Ishikawa (cell line): Measurements from ENCODE around the gene ATP10A.

ENCODE experiments used
- CEBPB ChIP-seq: IDR thresholded peaks from 2 replicates; pipeline ENCODE4 v1.6.1; 2012
- CREB1 ChIP-seq: IDR thresholded peaks from 2 replicates; pipeline ENCODE4 v1.6.1; 2012; ENCODE audit warnings: low read depth
- EGR1 ChIP-seq: IDR thresholded peaks from 2 replicates; pipeline ENCODE4 v1.6.1; 2012
- EP300 ChIP-seq: IDR thresholded peaks from 2 replicates; pipeline ENCODE4 v1.6.1; 2012; ENCODE audit warnings: borderline replicate concordance
- FOXM1 ChIP-seq: IDR thresholded peaks from 2 replicates; pipeline ENCODE4 v1.6.1; 2012; ENCODE audit warnings: low read depth, borderline replicate concordance
- NFIC ChIP-seq: IDR thresholded peaks from 2 replicates; pipeline ENCODE4 v1.6.1; 2012
- RAD21 ChIP-seq: IDR thresholded peaks from 2 replicates; pipeline ENCODE4 v1.6.1; 2012; ENCODE audit warnings: low read depth
- TAF1 ChIP-seq: IDR thresholded peaks from 2 replicates; pipeline ENCODE4 v1.6.1; 2012; ENCODE audit warnings: low read depth, mild to moderate bottlenecking
- TCF12 ChIP-seq: IDR thresholded peaks from 2 replicates; pipeline ENCODE4 v1.6.1; 2012; ENCODE audit warnings: low read depth
- TEAD4 ChIP-seq: IDR thresholded peaks from 2 replicates; pipeline ENCODE4 v1.6.1; 2012
- YY1 ChIP-seq: IDR thresholded peaks from 2 replicates; pipeline ENCODE4 v1.6.1; 2012; ENCODE audit warnings: low read depth
- ZBTB7A ChIP-seq: IDR thresholded peaks from 2 replicates; pipeline ENCODE4 v1.6.1; 2012; ENCODE audit warnings: low read depth
- TF ChIP-seq, protein P1 (sequence below): IDR thresholded peaks from 2 replicates; pipeline ENCODE4 v1.6.1; 2012
- TF ChIP-seq, protein P2 (sequence below): IDR thresholded peaks from 2 replicates; pipeline ENCODE4 v1.6.1; 2012; ENCODE audit warnings: low read depth, mild to moderate bottlenecking
- TF ChIP-seq, protein P3 (sequence below): IDR thresholded peaks from 2 replicates; pipeline ENCODE4 v1.6.1; 2012

The ATP10A gene

DNA sequence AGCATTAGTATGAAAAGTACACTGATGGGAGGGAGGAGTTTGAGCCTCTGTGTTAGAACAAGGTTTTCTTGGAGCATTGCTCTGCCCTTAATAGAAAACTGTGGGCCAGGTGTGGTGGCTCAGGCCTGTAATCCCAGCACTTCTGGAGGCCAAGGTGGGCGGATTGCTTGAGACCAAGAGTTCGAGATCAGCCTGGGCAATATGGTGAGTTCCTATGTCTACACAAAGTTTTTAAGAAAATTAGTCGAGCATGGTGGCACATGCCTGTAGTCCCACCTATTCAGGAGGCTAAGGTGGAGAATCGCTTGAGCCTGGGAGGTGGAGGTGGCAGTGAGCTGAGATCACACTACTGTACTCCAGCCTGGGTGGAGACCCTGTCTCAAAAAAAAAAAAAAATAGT lies 103.7 kb downstream of the ATP10A start:
- TF ChIP-seq, protein P1, sequence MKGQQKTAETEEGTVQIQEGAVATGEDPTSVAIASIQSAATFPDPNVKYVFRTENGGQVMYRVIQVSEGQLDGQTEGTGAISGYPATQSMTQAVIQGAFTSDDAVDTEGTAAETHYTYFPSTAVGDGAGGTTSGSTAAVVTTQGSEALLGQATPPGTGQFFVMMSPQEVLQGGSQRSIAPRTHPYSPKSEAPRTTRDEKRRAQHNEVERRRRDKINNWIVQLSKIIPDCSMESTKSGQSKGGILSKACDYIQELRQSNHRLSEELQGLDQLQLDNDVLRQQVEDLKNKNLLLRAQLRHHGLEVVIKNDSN = no peak

DNA sequence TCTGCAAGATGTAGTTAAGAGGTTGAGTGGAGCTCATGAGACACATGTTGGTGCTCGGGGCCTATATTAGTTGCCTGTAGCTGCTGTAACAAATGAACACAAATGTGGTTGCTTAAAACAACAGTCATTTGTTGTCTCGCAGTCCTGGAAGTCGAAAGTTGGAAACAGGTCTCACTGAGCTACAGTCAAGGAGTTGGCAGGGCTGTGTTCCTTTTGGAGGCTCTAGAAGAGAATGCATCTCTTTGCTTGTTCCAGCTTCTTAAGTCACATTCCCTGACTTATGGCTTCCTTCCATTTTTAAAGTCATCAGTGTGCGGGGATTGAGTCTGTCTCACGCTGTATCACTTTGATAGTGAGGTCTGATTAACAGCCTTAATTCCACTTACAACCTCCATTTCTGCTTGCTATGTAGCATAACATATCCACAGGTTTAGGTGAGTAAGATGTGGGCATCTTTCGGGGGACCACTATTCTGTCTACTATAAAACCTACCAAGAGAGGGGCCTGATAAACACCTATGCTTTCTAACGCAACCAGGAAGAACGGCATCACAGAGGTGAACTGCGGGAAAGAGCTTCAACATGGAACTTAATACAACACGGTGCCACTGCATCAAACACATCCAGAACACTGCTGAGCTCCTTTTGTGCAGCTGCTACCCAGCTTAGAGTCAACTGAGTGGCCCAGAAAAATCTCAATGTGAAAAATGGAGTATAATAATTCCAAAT lies 119.4 kb downstream of the ATP10A start:
- TF ChIP-seq, protein P2, sequence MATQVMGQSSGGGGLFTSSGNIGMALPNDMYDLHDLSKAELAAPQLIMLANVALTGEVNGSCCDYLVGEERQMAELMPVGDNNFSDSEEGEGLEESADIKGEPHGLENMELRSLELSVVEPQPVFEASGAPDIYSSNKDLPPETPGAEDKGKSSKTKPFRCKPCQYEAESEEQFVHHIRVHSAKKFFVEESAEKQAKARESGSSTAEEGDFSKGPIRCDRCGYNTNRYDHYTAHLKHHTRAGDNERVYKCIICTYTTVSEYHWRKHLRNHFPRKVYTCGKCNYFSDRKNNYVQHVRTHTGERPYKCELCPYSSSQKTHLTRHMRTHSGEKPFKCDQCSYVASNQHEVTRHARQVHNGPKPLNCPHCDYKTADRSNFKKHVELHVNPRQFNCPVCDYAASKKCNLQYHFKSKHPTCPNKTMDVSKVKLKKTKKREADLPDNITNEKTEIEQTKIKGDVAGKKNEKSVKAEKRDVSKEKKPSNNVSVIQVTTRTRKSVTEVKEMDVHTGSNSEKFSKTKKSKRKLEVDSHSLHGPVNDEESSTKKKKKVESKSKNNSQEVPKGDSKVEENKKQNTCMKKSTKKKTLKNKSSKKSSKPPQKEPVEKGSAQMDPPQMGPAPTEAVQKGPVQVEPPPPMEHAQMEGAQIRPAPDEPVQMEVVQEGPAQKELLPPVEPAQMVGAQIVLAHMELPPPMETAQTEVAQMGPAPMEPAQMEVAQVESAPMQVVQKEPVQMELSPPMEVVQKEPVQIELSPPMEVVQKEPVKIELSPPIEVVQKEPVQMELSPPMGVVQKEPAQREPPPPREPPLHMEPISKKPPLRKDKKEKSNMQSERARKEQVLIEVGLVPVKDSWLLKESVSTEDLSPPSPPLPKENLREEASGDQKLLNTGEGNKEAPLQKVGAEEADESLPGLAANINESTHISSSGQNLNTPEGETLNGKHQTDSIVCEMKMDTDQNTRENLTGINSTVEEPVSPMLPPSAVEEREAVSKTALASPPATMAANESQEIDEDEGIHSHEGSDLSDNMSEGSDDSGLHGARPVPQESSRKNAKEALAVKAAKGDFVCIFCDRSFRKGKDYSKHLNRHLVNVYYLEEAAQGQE = no peak
- TF ChIP-seq TEAD4 = no peak
- TF ChIP-seq CEBPB = no peak
- TF ChIP-seq FOXM1 = no peak
- TF ChIP-seq EP300 = no peak
- no peak for TF ChIP-seq YY1
- TF ChIP-seq, protein P1 = no peak
- no peak for TF ChIP-seq TAF1
- TF ChIP-seq EGR1 = no peak
- TF ChIP-seq TCF12 = no peak
- no peak for TF ChIP-seq CREB1
- TF ChIP-seq ZBTB7A = no peak
- TF ChIP-seq RAD21 = no peak
- TF ChIP-seq, protein P3, sequence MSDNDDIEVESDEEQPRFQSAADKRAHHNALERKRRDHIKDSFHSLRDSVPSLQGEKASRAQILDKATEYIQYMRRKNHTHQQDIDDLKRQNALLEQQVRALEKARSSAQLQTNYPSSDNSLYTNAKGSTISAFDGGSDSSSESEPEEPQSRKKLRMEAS = no peak
- TF ChIP-seq NFIC = no peak

DNA sequence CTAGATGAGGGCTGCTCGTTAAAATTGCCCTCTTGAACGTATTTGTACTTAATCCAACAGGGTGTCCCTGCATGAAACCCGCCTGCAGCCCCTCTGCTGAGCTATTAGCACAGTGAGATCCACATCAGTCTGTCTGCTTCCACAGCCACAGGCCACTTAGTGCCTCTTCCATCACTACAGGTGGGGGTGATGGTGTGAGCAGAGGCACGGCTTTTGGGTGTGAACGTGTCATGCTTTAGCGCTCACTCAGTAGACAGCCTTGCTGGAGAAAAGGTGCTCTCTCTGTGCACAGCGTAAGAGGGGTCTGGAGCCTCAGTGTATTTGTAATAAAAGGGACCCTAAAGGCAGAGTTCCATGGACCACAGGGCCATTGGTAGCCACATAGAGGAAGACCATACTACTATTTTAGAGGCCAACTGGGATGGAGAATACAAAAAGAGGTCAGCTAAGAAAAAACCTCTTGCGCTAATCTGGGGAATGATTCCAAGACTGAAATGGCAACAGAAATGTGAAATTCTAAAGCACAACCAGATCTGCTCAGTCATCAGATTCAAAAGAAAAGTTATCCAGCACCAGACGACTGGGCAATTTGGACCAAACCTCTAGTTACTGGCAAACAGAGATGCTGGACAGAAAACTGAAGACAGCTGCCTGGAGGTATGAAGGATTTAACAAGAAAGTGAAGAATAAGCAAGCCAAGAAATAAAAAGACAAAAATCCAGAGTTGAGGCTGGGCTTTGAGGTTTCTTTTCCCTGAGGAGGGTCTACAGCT lies 120.2 kb downstream of the ATP10A start:
- TF ChIP-seq, protein P1 = no peak
- TF ChIP-seq FOXM1 = no peak
- no peak for TF ChIP-seq EGR1
- TF ChIP-seq CEBPB = no peak
- TF ChIP-seq RAD21 = no peak
- TF ChIP-seq EP300 = no peak
- TF ChIP-seq, protein P2 = no peak
- TF ChIP-seq TAF1 = no peak
- no peak for TF ChIP-seq ZBTB7A
- TF ChIP-seq TCF12 = no peak
- no peak for TF ChIP-seq TEAD4
- TF ChIP-seq, protein P3 = no peak
- TF ChIP-seq NFIC = no peak
- TF ChIP-seq YY1 = no peak
- TF ChIP-seq CREB1 = no peak

DNA sequence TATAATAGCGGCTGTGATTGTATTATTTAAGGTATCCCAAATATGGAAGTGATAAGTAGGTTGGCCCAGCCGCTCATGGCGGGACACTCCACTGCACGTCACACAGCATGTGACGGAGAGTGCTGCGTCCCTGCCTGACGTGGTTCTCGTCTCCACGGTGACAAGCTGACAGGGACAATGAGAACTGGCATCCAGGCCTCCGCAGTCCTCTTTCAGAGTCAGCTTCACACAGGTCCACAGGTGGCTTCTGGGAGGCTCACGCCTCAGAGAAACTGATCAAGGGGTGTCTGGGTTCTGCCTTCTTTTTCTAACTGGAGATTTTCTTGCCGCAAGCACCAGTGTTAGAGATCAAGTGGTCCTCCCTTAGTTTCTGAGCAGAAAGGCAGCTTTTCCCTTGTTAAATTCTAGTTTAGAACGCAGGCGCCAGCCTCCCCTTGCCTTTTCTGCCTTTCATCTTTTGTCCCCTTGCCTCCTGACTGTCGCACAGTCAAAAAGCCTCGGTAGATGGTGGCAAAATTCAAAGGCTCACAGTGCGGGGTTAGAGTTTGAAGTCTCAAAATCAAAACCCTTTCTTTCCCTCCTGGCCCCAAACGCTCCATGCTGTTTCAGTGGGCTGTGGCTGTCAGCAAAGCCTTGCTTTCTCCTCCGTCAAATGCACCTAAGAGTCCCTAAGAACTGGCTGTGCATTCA lies 120.9 kb downstream of the ATP10A start:
- TF ChIP-seq TCF12 (no peak), EGR1 (no peak), FOXM1 (no peak), NFIC (no peak)
- TF ChIP-seq, protein P1 = no peak

DNA sequence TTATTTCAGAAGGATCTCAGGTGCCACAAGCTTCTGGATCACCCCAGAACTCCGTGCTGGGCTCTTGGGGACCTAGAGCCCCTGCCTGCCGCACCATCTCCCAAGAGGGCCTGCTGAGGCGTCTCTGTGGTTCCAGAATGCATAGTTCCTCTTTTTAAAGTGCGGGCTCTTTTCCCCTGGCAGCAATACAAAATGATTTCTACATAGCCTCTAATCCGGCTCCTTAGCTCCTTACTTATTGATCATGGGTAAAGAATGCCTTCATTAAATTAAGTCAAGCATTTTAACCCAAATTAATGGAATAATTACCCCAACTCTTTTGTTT lies 121.9 kb downstream of the ATP10A start:
- TF ChIP-seq, protein P3 = no peak
- TF ChIP-seq RAD21 = no peak
- no peak for TF ChIP-seq FOXM1
- TF ChIP-seq, protein P1 = no peak
- TF ChIP-seq TAF1 = no peak
- no peak for TF ChIP-seq TCF12
- TF ChIP-seq EP300 = no peak
